ENCODE data around the gene KLHL40. TPM values are rescaled to one million over a fixed set of nuclear protein-coding genes. Genes with fewer than 3 reads are reported as not detected.

Gene KLHL40
- total RNA-seq, 4 donors from 2014 or later: not detected

GRCh38 chr3:42708611-42709151 is 23.3 kb downstream of the KLHL40 start:
- TF ChIP-seq, protein P1, sequence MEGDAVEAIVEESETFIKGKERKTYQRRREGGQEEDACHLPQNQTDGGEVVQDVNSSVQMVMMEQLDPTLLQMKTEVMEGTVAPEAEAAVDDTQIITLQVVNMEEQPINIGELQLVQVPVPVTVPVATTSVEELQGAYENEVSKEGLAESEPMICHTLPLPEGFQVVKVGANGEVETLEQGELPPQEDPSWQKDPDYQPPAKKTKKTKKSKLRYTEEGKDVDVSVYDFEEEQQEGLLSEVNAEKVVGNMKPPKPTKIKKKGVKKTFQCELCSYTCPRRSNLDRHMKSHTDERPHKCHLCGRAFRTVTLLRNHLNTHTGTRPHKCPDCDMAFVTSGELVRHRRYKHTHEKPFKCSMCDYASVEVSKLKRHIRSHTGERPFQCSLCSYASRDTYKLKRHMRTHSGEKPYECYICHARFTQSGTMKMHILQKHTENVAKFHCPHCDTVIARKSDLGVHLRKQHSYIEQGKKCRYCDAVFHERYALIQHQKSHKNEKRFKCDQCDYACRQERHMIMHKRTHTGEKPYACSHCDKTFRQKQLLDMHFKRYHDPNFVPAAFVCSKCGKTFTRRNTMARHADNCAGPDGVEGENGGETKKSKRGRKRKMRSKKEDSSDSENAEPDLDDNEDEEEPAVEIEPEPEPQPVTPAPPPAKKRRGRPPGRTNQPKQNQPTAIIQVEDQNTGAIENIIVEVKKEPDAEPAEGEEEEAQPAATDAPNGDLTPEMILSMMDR (IDR thresholded peaks at IDR 0.05; ENCODE audit: low read depth): no peak

GRCh38 chr3:42709621-42710020 is 24.3 kb downstream of the KLHL40 start:
- TF ChIP-seq, protein P1 (IDR thresholded peaks at IDR 0.05; ENCODE audit: low read depth): no peak

- TF ChIP-seq, protein P1 (IDR thresholded peaks at IDR 0.05; ENCODE audit: low read depth): no peak
These were observed 25.1 kb downstream of the KLHL40 start for GRCh38 chr3:42710323-42711021.

GRCh38 chr3:42711491-42712343 is 26.4 kb downstream of the KLHL40 start:
- TF ChIP-seq, protein P1 (IDR thresholded peaks at IDR 0.05; ENCODE audit: low read depth): no peak

GRCh38 chr3:42712344-42712648 is 27.0 kb downstream of the KLHL40 start:
- TF ChIP-seq, protein P1 (IDR thresholded peaks at IDR 0.05; ENCODE audit: low read depth): no peak

- TF ChIP-seq, protein P1 (IDR thresholded peaks at IDR 0.05; ENCODE audit: low read depth): no peak
These were observed 27.5 kb downstream of the KLHL40 start for GRCh38 chr3:42712688-42713372.

GRCh38 chr3:42713747-42714146 is 28.4 kb downstream of the KLHL40 start:
- TF ChIP-seq, protein P1 (IDR thresholded peaks at IDR 0.05; ENCODE audit: low read depth): no peak

Measured in subcutaneous adipose tissue (tissue), 4 donors.